Measurements from ENCODE around the gene CELF4.

CELF4 gene

DNA sequence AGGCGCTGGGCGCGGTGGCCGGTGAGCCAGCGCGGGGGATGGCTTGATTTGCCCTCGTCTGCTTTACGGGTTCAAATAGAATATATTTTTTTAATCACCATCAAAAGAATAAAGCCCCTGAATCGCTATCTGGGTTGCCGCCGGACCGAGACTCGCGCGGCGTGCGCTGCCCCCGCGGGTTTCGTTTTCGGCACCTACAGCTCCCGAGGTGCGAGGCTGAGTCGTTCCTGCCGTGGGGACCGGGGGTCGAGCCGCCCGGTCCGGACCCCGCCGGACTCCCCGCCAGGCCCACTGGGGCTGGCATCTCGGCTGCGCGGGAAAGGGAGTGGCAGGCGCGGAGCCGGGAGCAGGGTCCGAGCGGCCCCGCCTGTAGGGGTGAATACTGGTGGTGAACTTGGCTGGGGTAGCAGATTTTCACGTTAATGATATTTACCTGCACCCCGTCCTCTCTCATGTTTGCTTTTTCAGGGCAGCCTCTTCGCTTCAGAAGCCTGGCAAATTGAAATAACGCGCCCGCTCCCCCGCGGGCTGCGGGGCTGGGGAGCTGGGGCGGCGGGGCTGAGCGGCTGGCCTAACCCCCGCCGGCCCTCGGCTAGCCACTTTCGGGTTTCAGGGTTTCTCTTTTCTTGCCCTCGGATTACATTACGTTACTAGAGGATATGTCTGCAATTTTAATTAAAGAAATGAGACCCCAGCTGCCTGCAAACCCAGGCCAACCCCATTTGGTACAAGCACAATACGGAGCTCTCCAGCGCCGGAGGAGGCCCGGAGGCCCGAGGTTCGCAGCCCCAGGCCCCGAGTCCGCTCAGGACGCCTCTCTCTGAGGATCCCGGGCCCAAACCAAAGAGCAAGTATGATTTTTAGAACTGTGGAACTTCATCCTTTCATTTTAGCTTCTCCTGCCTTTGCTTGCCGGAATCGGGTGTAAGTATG lies 1.7 kb upstream of the CELF4 start:
- TF ChIP-seq CTCF (conservative IDR thresholded peaks at IDR 0.05; ENCODE audit: low read length) = no peak
- no peak for DNase-seq (ENCODE audit: low read depth)
- H3K4me3 ChIP-seq (ENCODE audit: low read length) = peak overlapping the region; percentile 41

- peak overlapping the region; percentile 41 for H3K4me3 ChIP-seq (ENCODE audit: low read length)
- no peak for TF ChIP-seq CTCF (conservative IDR thresholded peaks at IDR 0.05; ENCODE audit: low read length)
- no peak for DNase-seq (ENCODE audit: low read depth)
These were observed 972 bp upstream of the CELF4 start for GRCh38 chr18:37566479-37567060.

DNA sequence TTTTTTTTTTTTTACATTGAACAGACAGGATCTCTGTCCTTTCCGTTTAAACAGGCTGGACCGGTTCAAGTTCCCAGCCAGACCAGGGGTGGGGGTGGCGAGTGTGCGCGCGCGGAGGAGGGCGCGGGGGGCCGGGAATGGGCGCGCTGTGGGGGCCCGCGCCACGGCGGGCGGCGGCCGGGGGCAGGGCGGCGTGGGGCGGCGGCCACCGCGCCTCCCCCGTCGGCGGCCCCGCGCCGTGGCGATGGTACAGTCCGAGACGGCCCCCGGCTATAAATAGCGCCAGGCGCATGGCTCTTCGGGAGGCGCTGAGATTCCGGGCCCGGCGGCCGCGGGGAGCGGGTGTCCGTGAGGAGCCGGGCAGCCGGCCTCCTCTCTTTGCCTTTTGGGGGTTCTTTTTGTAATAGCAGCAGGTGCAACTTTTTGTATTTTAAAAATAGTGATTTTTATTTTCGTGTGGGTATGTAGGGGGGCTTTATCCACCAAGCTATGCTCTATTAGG lies 430 bp upstream of the CELF4 start:
- H3K4me3 ChIP-seq (ENCODE audit: low read length) = peak overlapping the region; percentile 61
- peak; percentile 41 for DNase-seq (ENCODE audit: low read depth)
- TF ChIP-seq CTCF (conservative IDR thresholded peaks at IDR 0.05; ENCODE audit: low read length) = no peak

GRCh38 chr18:37564711-37565100 lies 892 bp downstream of the CELF4 start:
- peak; percentile 20 for DNase-seq (ENCODE audit: low read depth)
- no peak overlapping the region for H3K4me3 ChIP-seq (ENCODE audit: low read length)
- TF ChIP-seq CTCF (conservative IDR thresholded peaks at IDR 0.05; ENCODE audit: low read length) = no peak

DNA sequence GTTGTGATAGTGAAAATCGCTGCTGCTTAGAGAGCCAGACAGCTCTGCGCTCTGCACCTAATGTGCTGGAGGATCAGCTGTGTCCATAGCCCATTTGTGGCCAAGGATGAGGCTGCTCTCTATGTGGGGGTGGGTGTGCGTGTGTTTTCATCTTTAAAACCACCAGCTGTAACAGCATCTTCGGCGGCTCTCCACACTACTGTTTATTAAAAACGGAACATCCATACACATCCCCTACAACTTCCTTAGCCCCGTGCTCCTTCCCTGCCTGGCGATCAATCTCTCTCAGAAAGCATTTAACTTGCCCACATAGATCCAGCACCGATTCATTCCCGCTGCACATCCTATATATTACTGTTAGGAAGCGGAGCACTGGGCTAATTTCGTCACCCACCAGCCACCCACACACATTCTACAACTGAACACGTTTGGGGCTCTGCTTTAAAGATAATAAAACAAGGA lies 1.6 kb downstream of the CELF4 start:
- TF ChIP-seq CTCF (conservative IDR thresholded peaks at IDR 0.05; ENCODE audit: low read length) = no peak
- no peak for DNase-seq (ENCODE audit: low read depth)
- H3K4me3 ChIP-seq (ENCODE audit: low read length) = no peak overlapping the region

GRCh38 chr18:37561986-37562385 lies 3.6 kb downstream of the CELF4 start:
- no peak for TF ChIP-seq CTCF (conservative IDR thresholded peaks at IDR 0.05; ENCODE audit: low read length)
- no peak overlapping the region for H3K4me3 ChIP-seq (ENCODE audit: low read length)
- DNase-seq (ENCODE audit: low read depth) = no peak

Measured in AG10803 (cell line).